Embryonic facial prominence (tissue), 1 donor: ENCODE data around the gene REEP3.

Source experiments
- DNase-seq: peaks from one replicate; pipeline ENCODE4 v3.0.0-alpha.2; 2016; ENCODE audit errors: extremely low spot score

The REEP3 gene

DNA sequence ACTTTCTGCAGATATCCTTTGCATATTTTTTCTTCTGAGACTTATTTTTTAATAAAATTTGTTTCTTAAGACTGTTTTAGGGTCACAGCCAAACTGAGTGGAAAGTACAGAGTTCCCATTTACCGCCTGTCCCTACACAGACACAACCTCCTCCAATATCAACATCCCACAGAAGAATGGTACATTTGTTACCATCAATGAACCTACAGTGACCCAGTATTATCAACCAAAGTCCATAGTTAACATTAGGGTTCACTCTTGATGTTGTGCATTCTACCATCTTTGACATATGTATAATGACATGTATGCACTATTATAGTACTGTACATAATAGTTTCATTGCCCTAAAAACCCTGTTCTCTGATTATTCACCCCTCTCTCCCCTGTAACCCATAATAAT is 14.6 kb upstream of the REEP3 start:
- no peak for DNase-seq

- no peak for DNase-seq
These were observed 6.0 kb upstream of the REEP3 start for GRCh38 chr10:63515002-63515763.

DNA sequence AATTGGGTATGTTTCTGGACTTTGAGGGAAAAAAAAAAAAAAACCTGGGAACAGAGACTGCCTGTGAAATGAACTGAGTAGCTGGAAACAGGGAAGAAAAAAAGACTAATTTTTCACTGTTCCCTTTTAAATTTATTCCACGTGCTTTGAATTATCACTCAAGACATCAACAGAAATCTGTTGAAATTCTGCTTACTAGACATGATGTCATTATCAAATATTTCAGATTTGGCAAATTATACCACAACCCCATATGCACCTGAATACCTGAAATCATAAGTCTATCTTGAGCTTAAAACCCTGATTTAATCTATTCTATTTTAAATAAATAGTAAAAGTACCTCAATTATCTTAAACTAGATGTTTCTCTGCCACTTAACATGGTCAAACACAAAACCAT is 5.0 kb upstream of the REEP3 start:
- DNase-seq: no peak

DNA sequence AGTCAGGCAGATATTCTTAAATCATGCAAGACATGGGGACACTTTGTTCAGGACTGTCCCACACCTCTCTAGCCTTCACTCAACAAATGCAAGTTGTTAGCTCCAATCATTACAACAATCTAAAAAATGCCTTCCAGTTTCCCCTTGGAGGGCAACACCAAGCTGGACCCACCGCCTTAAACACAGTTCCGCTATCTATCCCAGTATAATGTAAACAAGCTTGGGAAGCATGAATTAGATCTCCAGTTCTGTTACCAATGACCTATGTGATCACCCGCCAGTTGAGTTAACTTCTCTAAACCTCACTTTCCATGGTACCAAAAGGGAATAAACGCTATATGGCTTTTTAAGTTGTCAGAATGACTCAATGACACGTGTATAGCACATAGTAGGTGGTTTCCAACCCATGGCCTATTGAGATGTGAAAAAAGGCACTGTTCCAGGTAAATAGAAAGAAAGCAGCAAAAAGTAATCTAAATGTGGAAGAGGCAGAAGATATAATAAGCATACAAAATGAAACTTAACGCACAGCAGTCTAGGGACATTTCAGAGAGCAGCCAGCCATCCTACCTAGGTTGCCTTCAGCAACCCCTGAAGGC is 2.4 kb upstream of the REEP3 start:
- DNase-seq: no peak

DNA sequence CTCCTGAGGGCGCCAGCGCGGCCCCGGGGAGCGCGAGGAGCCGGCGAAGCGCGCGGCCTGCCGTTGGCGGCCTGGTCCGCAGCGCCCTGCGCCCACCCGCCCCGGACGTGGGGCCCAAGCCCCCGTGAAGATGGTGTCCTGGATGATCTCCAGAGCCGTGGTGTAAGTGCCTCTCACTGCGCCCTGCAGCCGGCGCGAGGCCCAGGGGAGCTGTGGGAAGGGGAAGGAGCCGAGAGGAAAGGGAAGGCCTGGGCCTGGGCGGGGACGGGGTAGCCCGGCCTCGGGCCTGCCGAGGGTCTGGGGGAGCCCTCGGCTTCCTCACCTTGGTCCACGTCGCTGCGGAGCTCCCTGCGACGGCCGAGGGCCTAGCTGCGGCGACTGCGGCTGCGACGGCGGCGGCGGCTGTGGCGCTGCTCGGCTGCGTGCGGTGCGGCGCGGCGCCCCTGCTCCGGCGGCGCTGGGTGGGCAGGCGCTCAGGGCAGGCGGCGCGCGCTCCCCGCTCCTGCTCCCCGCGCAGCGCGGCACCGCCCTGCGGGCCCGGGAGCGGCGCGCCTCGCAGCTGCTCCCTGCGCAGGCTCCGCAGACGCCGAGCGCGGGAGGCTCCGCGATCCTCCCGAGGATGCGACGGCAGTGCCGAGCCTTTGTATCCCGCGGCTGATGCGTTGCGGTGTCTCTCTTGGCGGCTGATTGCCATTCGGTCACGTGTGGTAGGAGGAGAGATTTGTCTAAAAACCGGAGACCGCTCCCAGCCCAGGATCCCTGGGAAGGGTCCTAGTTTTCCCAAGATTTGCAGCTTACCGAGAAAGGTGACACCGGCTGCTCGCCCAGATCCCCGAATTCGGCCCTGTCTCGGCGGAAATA is 445 bp downstream of the REEP3 start:
- peak; percentile 59 for DNase-seq

GRCh38 chr10:63522277-63522687 is 1.1 kb downstream of the REEP3 start:
- no peak for DNase-seq

DNA sequence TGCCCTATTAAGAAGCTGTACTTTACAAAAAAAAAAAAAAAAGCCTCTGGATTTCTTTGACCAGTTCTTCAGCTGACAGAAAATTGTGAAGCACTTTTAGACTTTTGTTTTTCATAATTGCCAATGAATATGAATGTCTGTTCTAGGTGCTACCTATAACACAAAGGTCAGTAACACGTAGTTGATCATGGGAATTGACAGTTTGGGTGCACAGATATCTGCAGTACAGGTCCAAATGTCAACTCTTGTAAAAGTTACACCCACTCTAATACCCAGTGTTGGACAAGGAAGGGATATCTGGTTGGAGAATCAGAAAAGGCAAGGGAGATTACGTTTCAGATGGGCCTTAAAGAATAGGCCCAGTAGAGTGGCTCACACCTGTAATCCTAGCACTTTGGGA is 1.8 kb downstream of the REEP3 start:
- DNase-seq: no peak

DNA sequence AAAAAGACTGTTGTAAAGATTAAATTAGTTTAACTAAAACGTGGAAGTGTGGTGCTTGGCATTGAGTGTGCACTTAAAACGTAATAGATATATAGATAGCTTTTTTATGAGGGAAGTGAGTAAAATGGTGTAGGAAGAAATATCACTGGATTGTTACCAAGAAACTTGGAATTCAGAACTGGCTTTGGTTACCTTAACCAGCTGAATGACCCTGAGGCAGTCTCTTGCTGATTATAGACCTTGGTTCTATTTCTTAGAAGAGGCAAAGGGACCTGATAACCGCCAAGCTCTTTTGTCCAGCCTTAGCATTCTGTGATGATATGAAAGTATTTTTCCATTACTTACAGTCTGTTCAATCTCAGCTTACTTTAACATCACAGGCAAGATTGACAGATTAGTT is 3.8 kb downstream of the REEP3 start:
- no peak for DNase-seq

DNA sequence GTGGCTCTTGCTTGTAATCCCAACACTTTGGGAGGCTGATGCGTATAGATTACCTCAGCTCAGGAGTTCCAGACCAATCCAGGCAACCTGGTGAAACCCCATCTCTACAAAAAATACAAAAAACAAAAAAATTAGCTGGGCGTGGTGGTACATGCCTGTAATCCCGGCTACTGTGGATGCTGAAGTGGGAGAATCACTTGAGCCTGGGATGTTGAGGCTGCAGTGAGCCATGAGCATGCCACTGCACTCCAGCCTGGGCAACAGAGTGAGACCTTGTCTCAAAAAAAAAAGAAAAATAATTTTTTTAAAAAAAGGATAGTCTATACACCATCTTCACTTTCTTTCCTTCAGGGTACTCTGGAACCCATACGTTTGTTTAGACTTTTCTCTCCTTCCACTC is 6.2 kb downstream of the REEP3 start:
- DNase-seq: no peak

- no peak for DNase-seq
These were observed 7.0 kb downstream of the REEP3 start for GRCh38 chr10:63528084-63528744.

DNA sequence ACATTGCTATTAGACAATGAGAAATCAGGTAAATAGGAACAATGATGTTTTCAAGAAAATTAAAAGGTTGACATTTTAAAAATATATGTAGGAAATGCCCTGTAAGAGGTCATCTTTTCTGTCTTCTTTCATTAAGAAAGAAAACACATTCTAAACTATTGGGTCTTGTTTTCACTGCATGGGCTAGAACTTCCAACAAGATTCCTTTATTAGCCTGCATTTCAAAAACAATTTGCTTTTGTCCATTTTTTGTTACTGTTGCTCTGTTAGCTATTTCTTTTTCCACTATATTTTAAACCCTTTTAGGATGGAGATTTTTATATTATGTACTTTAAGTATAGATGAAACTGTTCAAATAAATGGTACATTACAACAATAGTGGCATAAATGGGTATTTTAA is 9.2 kb downstream of the REEP3 start:
- DNase-seq: no peak

GRCh38 chr10:63534723-63535122 is 13.5 kb downstream of the REEP3 start:
- DNase-seq: no peak

- DNase-seq: no peak
These were observed 15.5 kb downstream of the REEP3 start for GRCh38 chr10:63536698-63537097.

DNA sequence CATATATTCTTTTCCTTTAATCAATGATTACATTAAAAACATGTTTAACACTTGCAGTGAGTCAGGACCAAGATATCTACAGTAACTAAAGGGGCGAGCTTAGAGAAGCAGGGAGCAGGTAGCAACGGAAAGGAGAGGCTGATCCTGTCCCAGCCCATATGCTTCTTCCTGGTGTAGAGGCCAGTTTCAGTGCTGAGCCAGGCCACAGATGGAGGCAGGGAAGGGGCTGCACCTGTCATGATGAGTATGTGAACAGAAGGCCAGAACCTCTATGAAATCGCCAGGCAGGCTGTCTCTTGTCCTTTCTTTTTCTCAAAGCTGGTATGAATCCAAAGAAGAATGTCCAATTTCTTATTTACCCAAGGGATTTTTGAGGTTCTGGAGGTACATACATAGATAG is 16.3 kb downstream of the REEP3 start:
- DNase-seq: no peak

DNA sequence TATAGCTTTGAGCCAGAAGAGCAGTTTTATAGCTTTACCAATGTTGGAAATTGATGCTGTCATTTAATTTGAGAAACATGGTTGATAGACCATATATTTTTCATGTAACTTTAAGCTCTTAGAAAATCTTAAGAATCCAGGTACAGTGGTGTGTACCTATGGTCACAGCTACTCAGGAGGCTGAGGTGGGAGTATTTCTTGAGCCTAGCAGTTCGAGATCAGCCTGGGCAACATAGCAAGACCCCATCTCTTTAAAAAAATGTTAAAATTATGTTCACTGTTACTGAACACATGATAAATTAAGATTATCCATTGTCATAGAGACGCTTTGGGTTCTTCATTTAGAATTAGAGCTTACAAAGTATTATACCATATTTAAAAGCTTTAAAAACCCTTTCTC is 18.2 kb downstream of the REEP3 start:
- no peak for DNase-seq

DNA sequence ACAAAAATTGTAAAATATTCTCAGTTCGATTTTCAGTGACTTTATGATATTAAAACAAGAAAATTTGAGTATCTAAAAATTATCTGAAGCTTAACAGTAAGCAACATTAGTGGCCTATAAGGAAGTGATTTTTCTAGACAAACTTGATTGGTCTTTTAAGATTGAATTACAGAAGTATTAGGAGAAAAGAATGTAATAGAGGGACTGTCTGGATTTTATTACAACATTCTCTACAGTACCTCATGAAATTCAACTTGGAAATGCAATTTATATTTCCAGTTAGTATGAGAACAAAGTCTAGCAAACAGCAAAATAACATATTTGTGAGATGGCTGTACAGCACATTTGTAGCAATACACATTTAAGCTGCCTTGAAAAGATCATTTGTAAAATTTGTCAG is 18.8 kb downstream of the REEP3 start:
- DNase-seq: no peak

DNA sequence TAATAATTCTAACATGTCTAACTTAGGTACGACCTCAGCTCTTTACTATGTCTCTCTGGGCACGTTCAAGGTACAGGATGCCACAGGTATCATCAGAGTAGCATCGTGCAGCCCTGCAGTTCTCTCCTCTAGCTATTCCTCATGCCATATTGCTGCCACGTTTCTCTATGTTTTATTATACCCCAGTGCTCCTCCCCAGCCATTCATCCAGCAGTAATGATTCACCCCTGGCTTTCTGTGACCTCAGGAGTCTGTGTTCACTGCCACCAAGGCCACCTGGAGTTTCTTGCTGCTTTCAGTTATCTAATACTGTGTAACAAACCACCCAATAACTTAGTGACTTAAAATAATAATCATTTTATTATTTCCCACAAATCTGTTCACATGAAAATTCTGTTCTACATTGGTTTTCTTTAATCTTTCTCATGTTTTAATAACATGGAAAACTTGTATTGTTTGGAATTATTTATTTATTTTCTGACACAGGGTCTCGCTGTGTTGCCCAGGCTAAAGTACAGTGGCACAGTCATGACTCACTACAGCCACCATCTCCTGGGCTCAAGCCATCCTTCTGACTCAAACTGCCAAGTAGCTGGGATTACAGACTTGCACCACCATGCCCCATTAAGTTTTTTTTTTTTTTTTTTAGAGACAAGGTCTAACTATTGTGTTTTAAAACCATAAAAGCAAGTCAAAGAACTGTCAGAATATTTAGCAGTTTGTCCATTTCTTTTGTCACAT is 21.8 kb downstream of the REEP3 start:
- no peak for DNase-seq

DNA sequence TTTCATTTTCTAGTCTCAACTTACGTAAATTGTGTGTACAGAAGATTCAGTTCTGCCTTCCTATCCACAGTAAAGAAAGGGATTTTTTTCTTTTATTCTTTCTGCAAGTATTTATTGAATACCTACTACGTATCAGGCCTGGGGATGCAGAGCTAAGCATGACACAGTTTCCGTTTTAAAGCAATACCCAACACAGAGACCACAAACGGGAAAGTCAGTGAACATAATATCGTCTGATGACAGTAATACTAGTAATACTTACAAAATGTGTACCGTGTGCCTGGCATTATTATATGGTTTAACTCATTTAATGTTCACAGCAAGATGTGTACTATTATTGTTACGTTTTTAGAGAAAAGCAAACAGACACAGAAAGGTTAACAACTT is 22.4 kb downstream of the REEP3 start:
- no peak for DNase-seq

DNA sequence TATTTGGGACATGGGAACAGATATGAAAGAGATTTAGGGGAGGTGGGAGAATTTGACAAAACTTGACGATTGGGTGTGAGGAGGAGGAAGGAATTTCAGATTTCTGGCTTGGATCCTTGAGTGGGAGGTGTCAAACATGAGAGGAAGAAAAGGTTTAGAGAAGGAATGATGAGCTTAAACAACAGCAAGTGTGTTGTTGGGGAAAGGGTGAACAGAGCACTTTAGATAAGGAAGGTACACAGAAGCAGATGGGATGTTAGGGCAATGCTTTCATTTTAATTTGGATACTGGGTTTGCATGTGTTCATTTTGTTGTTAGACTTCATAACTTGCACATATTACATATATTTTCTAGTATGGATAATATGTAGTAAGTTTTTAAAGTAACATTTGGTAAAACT is 23.2 kb downstream of the REEP3 start:
- no peak for DNase-seq

- DNase-seq: no peak
These were observed 26.6 kb downstream of the REEP3 start for GRCh38 chr10:63547628-63548360.

DNA sequence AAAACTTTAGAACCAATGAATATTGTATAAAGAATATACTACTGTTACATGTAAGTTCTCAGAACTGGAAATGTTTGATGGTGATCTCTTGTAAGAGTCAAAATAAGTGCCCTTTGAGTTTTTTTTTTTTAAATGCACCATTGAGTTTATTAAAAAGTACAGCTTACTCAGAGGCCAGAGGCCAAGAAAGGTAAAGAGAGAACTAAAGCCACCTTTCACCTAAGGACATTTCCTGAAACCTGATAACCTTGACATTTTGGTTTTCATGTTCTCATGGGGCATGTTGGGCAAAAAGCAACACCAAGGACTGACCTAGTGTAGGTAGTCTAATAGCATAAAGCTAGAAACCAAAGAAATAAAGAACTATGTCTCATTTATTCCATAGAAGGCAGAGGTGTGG is 27.7 kb downstream of the REEP3 start:
- DNase-seq: no peak
